NCI-H2171 treated with DMSO at 0.1 percent for 48 hours (cell line): ENCODE measurements around the gene CEP164.
"Not testable (repeated sequence)": the region's sequence is repeated elsewhere in the genome, so short reads cannot be mapped to it uniquely, and the experiment has no call there.

Experiments
- DNase-seq: peaks from one replicate; lab custom pipeline; 2025; lab: John Stamatoyannopoulos, UW

The CEP164 gene

GRCh38 chr11:117395476-117395875 lies 67.8 kb downstream of the CEP164 start:
- DNase-seq: no peak

- no peak for DNase-seq
These were observed 69.3 kb downstream of the CEP164 start for GRCh38 chr11:117396970-117397369.

- DNase-seq: not testable (repeated sequence)
These were observed 71.0 kb downstream of the CEP164 start for GRCh38 chr11:117398618-117399017.

- not testable (repeated sequence) for DNase-seq
These were observed 71.6 kb downstream of the CEP164 start for GRCh38 chr11:117399100-117399840.

GRCh38 chr11:117405898-117406297 lies 78.2 kb downstream of the CEP164 start:
- not testable (repeated sequence) for DNase-seq

- DNase-seq: no peak
These were observed 79.4 kb downstream of the CEP164 start for GRCh38 chr11:117407016-117407415.

- no peak for DNase-seq
These were observed 80.7 kb downstream of the CEP164 start for GRCh38 chr11:117408356-117408755.

GRCh38 chr11:117409511-117409910 lies 81.9 kb downstream of the CEP164 start:
- DNase-seq: no peak

- DNase-seq: no peak
These were observed 82.6 kb downstream of the CEP164 start for GRCh38 chr11:117410238-117410637.

GRCh38 chr11:117410861-117411710 lies 83.4 kb downstream of the CEP164 start:
- DNase-seq: peak; percentile 73

GRCh38 chr11:117411736-117412135 lies 84.1 kb downstream of the CEP164 start:
- no peak for DNase-seq

GRCh38 chr11:117412176-117412575 lies 84.5 kb downstream of the CEP164 start:
- no peak for DNase-seq

GRCh38 chr11:117412653-117413275 lies 85.1 kb downstream of the CEP164 start:
- DNase-seq: peak; percentile 25

GRCh38 chr11:117413616-117414015 lies 86.0 kb downstream of the CEP164 start:
- DNase-seq: no peak

- DNase-seq: no peak
These were observed 87.1 kb downstream of the CEP164 start for GRCh38 chr11:117414724-117415123.

- no peak for DNase-seq
These were observed 87.8 kb downstream of the CEP164 start for GRCh38 chr11:117415358-117415896.

- no peak for DNase-seq
These were observed 89.7 kb downstream of the CEP164 start for GRCh38 chr11:117417342-117417741.

- no peak for DNase-seq
These were observed 90.2 kb downstream of the CEP164 start for GRCh38 chr11:117417856-117418255.

- no peak for DNase-seq
These were observed 91.3 kb downstream of the CEP164 start for GRCh38 chr11:117418737-117419481.

- DNase-seq: no peak
These were observed 92.0 kb downstream of the CEP164 start for GRCh38 chr11:117419482-117420142.

- DNase-seq: no peak
These were observed 92.5 kb downstream of the CEP164 start for GRCh38 chr11:117420143-117420485.
